IMR-90 (cell line): ENCODE data around the gene ZNF653. TPM values are rescaled to one million over a fixed set of nuclear protein-coding genes. Genes with fewer than 3 reads are reported as not detected.

Experiments
- ATAC-seq: fragments of 200-7000 bp; cut with Tn5 transposase; 2 replicates; pipeline ENCODE4 v1.9.1; 2020; ENCODE audit warnings: low read depth, mild to moderate bottlenecking, moderate library complexity
- BruUV-seq: library from RNA; stranded (reverse); fragments of 400-500 nt; replicated peaks from 2 replicates; lab custom pipeline; 2021; lab: Mats Ljungman, UMichigan
- CTCF ChIA-PET: fragments of 300-600 bp; formaldehyde crosslinking; extraction: SDS; loops from one replicate; lab custom pipeline; 2021; ENCODE audit warnings: antibody characterized with exemption; lab: Yijun Ruan, JAX
- POLR2A ChIA-PET: fragments of 300-600 bp; sonication (Branson Sonifier 250); formaldehyde crosslinking; loops from one replicate; lab custom pipeline; 2022; ENCODE audit warnings: antibody characterized with exemption; ENCODE audit not compliant: unreplicated experiment; lab: Charles Lee
- DNase-seq: peaks from one replicate; pipeline ENCODE4 v3.0.0; 2013
- H2AFZ ChIP-seq: replicated peaks from 2 replicates; pipeline ENCODE3; 2013; ENCODE audit warnings: low read length, mild to moderate bottlenecking; ENCODE audit not compliant: poor library complexity
- H2AK5ac ChIP-seq: 2 replicates; pipeline ENCODE4 v1.6.1; 2013; ENCODE audit warnings: low read depth, low read length, inconsistent platforms
- H2AK9ac ChIP-seq: replicated peaks from 2 replicates; pipeline ENCODE3; 2013; ENCODE audit warnings: mild to moderate bottlenecking, low read depth, low read length, moderate library complexity; ENCODE audit not compliant: poor library complexity
- H2BK120ac ChIP-seq: 2 replicates; pipeline ENCODE4 v1.6.1; 2013; ENCODE audit warnings: low read depth, low read length, inconsistent platforms
- H2BK15ac ChIP-seq: 3 replicates; pipeline ENCODE4 v1.6.1; 2013; ENCODE audit warnings: low read depth, low read length, inconsistent platforms
- H2BK20ac ChIP-seq: 2 replicates; pipeline ENCODE4 v1.6.1; 2013; ENCODE audit warnings: low read depth, mild to moderate bottlenecking, inconsistent platforms, low read length, moderate library complexity
- H2BK5ac ChIP-seq: 2 replicates; pipeline ENCODE4 v1.6.1; 2013; ENCODE audit warnings: mild to moderate bottlenecking, low read depth, low read length, inconsistent platforms; ENCODE audit not compliant: poor library complexity, severe bottlenecking
- H3K14ac ChIP-seq: replicated peaks from 2 replicates; pipeline ENCODE4 v1.6.1; 2013; ENCODE audit warnings: low read depth, low read length, inconsistent platforms
- H3K18ac ChIP-seq: 2 replicates; pipeline ENCODE4 v1.6.1; 2013; ENCODE audit warnings: low read depth, low read length, control low read depth
- H3K23ac ChIP-seq: 2 replicates; pipeline ENCODE4 v1.6.1; 2013; ENCODE audit warnings: low read depth, low read length, inconsistent platforms
- H3K27ac ChIP-seq: 2 replicates; pipeline ENCODE4 v1.5.1; 2013; ENCODE audit warnings: mild to moderate bottlenecking, control low read depth, low read length; ENCODE audit not compliant: insufficient read depth
- H3K27me3 ChIP-seq: 2 replicates; pipeline ENCODE4 v1.6.1; 2013; ENCODE audit warnings: low read length; ENCODE audit not compliant: control insufficient read depth, insufficient read depth
- H3K36me3 ChIP-seq: 2 replicates; pipeline ENCODE4 v1.6.1; 2013; ENCODE audit warnings: low read length, mixed read lengths; ENCODE audit not compliant: control insufficient read depth, insufficient read depth
- H3K4ac ChIP-seq: 2 replicates; pipeline ENCODE4 v1.6.1; 2013; ENCODE audit warnings: low read depth, low read length, inconsistent platforms
- H3K4me1 ChIP-seq: 2 replicates; pipeline ENCODE4 v1.6.1; 2013; ENCODE audit warnings: low read length, mixed read lengths; ENCODE audit not compliant: control insufficient read depth, insufficient read depth
- H3K4me2 ChIP-seq: 2 replicates; pipeline ENCODE4 v1.6.1; 2013; ENCODE audit warnings: low read depth, mild to moderate bottlenecking, control low read depth, low read length, moderate library complexity
- H3K4me3 ChIP-seq: 2 replicates; pipeline ENCODE4 v1.5.1; 2013; ENCODE audit warnings: low read depth, mild to moderate bottlenecking, control low read depth, low read length, moderate library complexity; ENCODE audit not compliant: insufficient read depth
- H3K56ac ChIP-seq: 2 replicates; pipeline ENCODE4 v1.6.1; 2013; ENCODE audit warnings: low read length, inconsistent platforms; ENCODE audit not compliant: insufficient read depth; ENCODE audit errors: extremely low read depth
- H3K79me1 ChIP-seq, 2 experiments: 2 replicates each; pipeline ENCODE4 v1.6.1; 2013; ENCODE audit warnings: low read length in 2 of 2, inconsistent platforms in 1 of 2, low read depth in 1 of 2
- H3K9ac ChIP-seq: 2 replicates; pipeline ENCODE4 v1.6.1; 2013; ENCODE audit warnings: low read depth, low read length, control low read depth
- H3K9me1 ChIP-seq: 2 replicates; pipeline ENCODE4 v1.6.1; 2013; ENCODE audit warnings: low read length, inconsistent platforms; ENCODE audit not compliant: insufficient read depth
- H3K9me3 ChIP-seq: 2 replicates; pipeline ENCODE4 v1.6.1; 2013; ENCODE audit warnings: low read length; ENCODE audit not compliant: control insufficient read depth, insufficient read depth
- H4K20me1 ChIP-seq: 2 replicates; pipeline ENCODE4 v1.6.1; 2013; ENCODE audit warnings: low read length, inconsistent platforms; ENCODE audit not compliant: insufficient read depth
- H4K5ac ChIP-seq: 2 replicates; pipeline ENCODE4 v1.6.1; 2013; ENCODE audit warnings: mild to moderate bottlenecking, low read depth, low read length, control low read depth
- H4K8ac ChIP-seq, 2 experiments: 2 replicates each; pipeline ENCODE4 v1.6.1; 2013; ENCODE audit warnings: low read depth in 2 of 2, low read length in 2 of 2, control low read depth in 1 of 2, inconsistent platforms in 1 of 2
- H4K91ac ChIP-seq: 2 replicates; pipeline ENCODE4 v1.6.1; 2013; ENCODE audit warnings: low read depth, low read length, inconsistent platforms; ENCODE audit not compliant: insufficient read depth
- BHLHE40 ChIP-seq: fragments of 150-350 bp; IDR thresholded peaks from 2 replicates; pipeline ENCODE4 v1.6.1; 2016; ENCODE audit warnings: mild to moderate bottlenecking, low read depth, low read length
- CEBPB ChIP-seq: IDR thresholded peaks from 2 replicates; pipeline ENCODE4 v1.6.1; 2012; ENCODE audit warnings: low read depth, low read length, improper control_type of control experiment
- CHD1 ChIP-seq: IDR thresholded peaks from 2 replicates; pipeline ENCODE4 v1.6.1; 2012; ENCODE audit warnings: low read depth, low read length, improper control_type of control experiment
- FOS ChIP-seq: fragments of 150-350 bp; IDR thresholded peaks from 2 replicates; pipeline ENCODE4 v1.6.1; 2016; ENCODE audit warnings: low read depth, low read length
- MAFK ChIP-seq: IDR thresholded peaks from 2 replicates; pipeline ENCODE4 v1.6.1; 2012; ENCODE audit warnings: low read depth, low read length, improper control_type of control experiment
- MXI1 ChIP-seq: IDR thresholded peaks from 2 replicates; pipeline ENCODE4 v1.6.1; 2012; ENCODE audit warnings: low read depth, mild to moderate bottlenecking, low read length, moderate library complexity, borderline replicate concordance
- NFE2L2 ChIP-seq: fragments of 150-350 bp; IDR thresholded peaks from 2 replicates; pipeline ENCODE4 v1.6.1; 2016; ENCODE audit warnings: low read depth, mild to moderate bottlenecking, low read length
- POLR2A ChIP-seq: IDR thresholded peaks from 2 replicates; pipeline ENCODE4 v1.6.1; 2012; ENCODE audit warnings: mild to moderate bottlenecking, low read depth, low read length
- RAD21 ChIP-seq: IDR thresholded peaks from 2 replicates; pipeline ENCODE4 v1.6.1; 2012; ENCODE audit warnings: low read length, improper control_type of control experiment
- RCOR1 ChIP-seq: IDR thresholded peaks from 2 replicates; pipeline ENCODE4 v1.6.1; 2012; ENCODE audit warnings: mild to moderate bottlenecking, low read length, improper control_type of control experiment; ENCODE audit not compliant: insufficient replicate concordance
- SMC3 ChIP-seq: fragments of 150-350 bp; IDR thresholded peaks from 2 replicates; pipeline ENCODE4 v1.6.1; 2016; ENCODE audit warnings: low read depth, mild to moderate bottlenecking, antibody characterized with exemption, low read length, moderate library complexity
- WGBS, 2 experiments: methylation state at CpG; one replicate each; pipeline versions ENCODE4 v1.1.5 to v1.1.7; 2013; ENCODE audit warnings: missing lambda C conversion rate in 2 of 2; ENCODE audit not compliant: insufficient read length in 1 of 2; ENCODE audit errors: extremely low coverage in 2 of 2; 5-methylcytosine and 5-hydroxymethylcytosine counted together
- dilution Hi-C: fragments of 300-500 bp; cut with HindIII; formaldehyde crosslinking; loops from one replicate; pipeline ENCODE4 v1.14.3; 2018; ENCODE audit warnings: low sequenced_read_pairs; ENCODE audit not compliant: unreplicated experiment
- in situ Hi-C: fragments of 300-500 bp; cut with MboI; formaldehyde crosslinking; loops from 3 replicates; pipeline ENCODE4 v1.14.3; 2019; ENCODE audit warnings: low sequenced_read_pairs, inconsistent platforms, mixed read lengths
- intact Hi-C: fragments of 100-400 bp; cut with micrococcal nuclease; formaldehyde crosslinking; loops from 2 replicates; pipeline ENCODE4 v1.10.0; 2022
- polyA plus RNA-seq, 3 experiments: library from polyadenylated mRNA; depleted of rRNA; stranded (reverse); fragments of >200 nt; gene quantifications; 2 replicates each; pipeline ENCODE4 v1.2.3, GENCODE V29; 2012; ENCODE audit warnings: low replicate concordance in 1 of 3
- total RNA-seq: library from RNA; depleted of rRNA; stranded (reverse); fragments of >200 nt; gene quantifications from 2 replicates; pipeline ENCODE4 v1.2.3, GENCODE V29; 2012
- TF ChIP-seq, protein P1 (sequence below): fragments of 150-350 bp; IDR thresholded peaks from 2 replicates; pipeline ENCODE4 v1.6.1; 2017; ENCODE audit warnings: mild to moderate bottlenecking, antibody characterized with exemption, low read length, low read depth
- TF ChIP-seq, protein P2 (sequence below): fragments of 150-350 bp; IDR thresholded peaks from 2 replicates; pipeline ENCODE4 v1.6.1; 2016; ENCODE audit warnings: low read depth, mild to moderate bottlenecking, low read length, moderate library complexity, borderline replicate concordance
- TF ChIP-seq, protein P3 (sequence below): conservative IDR thresholded peaks from 2 replicates; pipeline ENCODE4 v1.5.1; 2012; ENCODE audit warnings: mild to moderate bottlenecking, low read depth, low read length, improper control_type of control experiment

ZNF653 gene
- total and polyA plus RNA-seq, 2 of the 4 experiments (the other 2 are of a cell fraction), result 3.9 to 9.0 TPM

DNA sequence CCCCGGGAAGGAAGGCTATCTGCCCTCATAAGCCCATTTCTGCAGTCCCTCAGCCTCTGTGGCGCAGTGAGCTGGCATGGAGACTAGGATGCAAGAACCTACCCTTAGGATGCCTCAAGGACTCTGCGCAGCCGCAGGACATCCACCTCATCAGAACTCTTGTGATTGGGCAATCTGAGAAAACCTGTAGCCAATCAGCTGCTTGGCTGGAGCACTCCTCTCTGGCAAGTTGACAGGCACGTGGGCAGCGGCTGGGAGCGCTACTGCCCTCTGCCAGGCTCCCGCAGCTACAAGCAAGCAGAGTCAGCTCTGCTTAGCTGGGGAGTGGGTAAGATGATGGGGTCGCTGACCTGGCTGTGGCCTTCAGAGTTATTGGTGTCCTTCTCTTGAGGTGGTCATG lies 24.8 kb upstream of the ZNF653 start:
- no peak overlapping the region for H3K23ac ChIP-seq
- TF ChIP-seq, protein P1, sequence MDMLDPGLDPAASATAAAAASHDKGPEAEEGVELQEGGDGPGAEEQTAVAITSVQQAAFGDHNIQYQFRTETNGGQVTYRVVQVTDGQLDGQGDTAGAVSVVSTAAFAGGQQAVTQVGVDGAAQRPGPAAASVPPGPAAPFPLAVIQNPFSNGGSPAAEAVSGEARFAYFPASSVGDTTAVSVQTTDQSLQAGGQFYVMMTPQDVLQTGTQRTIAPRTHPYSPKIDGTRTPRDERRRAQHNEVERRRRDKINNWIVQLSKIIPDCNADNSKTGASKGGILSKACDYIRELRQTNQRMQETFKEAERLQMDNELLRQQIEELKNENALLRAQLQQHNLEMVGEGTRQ, result peak; percentile 80
- TF ChIP-seq FOS (no peak), CEBPB (peak; percentile 90), MXI1 (peak; percentile 52; the same call in 1 of the 2 replicates), POLR2A (no peak), BHLHE40 (peak; percentile 88), SMC3 (no peak), RCOR1 (no peak), CHD1 (no peak), NFE2L2 (no peak), MAFK (no peak), RAD21 (no peak)
- TF ChIP-seq, protein P2, sequence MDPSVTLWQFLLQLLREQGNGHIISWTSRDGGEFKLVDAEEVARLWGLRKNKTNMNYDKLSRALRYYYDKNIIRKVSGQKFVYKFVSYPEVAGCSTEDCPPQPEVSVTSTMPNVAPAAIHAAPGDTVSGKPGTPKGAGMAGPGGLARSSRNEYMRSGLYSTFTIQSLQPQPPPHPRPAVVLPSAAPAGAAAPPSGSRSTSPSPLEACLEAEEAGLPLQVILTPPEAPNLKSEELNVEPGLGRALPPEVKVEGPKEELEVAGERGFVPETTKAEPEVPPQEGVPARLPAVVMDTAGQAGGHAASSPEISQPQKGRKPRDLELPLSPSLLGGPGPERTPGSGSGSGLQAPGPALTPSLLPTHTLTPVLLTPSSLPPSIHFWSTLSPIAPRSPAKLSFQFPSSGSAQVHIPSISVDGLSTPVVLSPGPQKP, result no peak
- TF ChIP-seq, protein P3, sequence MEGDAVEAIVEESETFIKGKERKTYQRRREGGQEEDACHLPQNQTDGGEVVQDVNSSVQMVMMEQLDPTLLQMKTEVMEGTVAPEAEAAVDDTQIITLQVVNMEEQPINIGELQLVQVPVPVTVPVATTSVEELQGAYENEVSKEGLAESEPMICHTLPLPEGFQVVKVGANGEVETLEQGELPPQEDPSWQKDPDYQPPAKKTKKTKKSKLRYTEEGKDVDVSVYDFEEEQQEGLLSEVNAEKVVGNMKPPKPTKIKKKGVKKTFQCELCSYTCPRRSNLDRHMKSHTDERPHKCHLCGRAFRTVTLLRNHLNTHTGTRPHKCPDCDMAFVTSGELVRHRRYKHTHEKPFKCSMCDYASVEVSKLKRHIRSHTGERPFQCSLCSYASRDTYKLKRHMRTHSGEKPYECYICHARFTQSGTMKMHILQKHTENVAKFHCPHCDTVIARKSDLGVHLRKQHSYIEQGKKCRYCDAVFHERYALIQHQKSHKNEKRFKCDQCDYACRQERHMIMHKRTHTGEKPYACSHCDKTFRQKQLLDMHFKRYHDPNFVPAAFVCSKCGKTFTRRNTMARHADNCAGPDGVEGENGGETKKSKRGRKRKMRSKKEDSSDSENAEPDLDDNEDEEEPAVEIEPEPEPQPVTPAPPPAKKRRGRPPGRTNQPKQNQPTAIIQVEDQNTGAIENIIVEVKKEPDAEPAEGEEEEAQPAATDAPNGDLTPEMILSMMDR, result peak; percentile 34
- no peak overlapping the region for H3K9ac ChIP-seq
- no peak overlapping the region for H3K18ac ChIP-seq
- POLR2A ChIA-PET, result no interaction called here
- H3K56ac ChIP-seq, result no peak overlapping the region
- no peak overlapping the region; the same call in 1 of the 2 replicates for H4K91ac ChIP-seq
- H2BK5ac ChIP-seq, result peak overlapping the region; percentile 60
- BruUV-seq, result no TSS peak
- peak overlapping the region; percentile 44; the same call in 1 of the 2 replicates for H2BK20ac ChIP-seq
- H4K5ac ChIP-seq, result peak overlapping the region; percentile 54; the same call in 1 of the 2 replicates
- H3K4me3 ChIP-seq, result no peak overlapping the region
- no peak overlapping the region for H3K27ac ChIP-seq
- peak overlapping the region in 1 of 2 experiments; percentile 71; a peak in 1 of 4 replicates for H4K8ac ChIP-seq
- no peak for ATAC-seq
- H4K20me1 ChIP-seq, result peaks cover 9% of the 10 kb centered on the region; the same call in 1 of the 2 replicates
- dilution Hi-C loops (no loop called here), intact Hi-C loops (no loop called here), in situ Hi-C loops (no loop called here)
- peak overlapping the region; percentile 16 for H2AFZ ChIP-seq
- H3K4me1 ChIP-seq, result peaks cover 7% of the 10 kb centered on the region
- peak; percentile 78 for DNase-seq
- H3K36me3 ChIP-seq, result no peaks in the 10 kb centered on the region
- CTCF ChIA-PET, result no interaction called here
- H3K9me3 ChIP-seq, result no peaks in the 10 kb centered on the region
- no peak overlapping the region for H3K14ac ChIP-seq
- H2BK120ac ChIP-seq, result peak overlapping the region; percentile 70
- H2AK5ac ChIP-seq, result peak overlapping the region; percentile 86
- peak overlapping the region; percentile 11 for H2AK9ac ChIP-seq
- H3K79me1 ChIP-seq, result peaks cover 15 to 30% of the 10 kb centered on the region in 2 experiments
- no peaks in the 10 kb centered on the region for H3K27me3 ChIP-seq
- H3K4ac ChIP-seq, result peak overlapping the region; percentile 51
- no peak overlapping the region for H3K4me2 ChIP-seq
- WGBS, 2 experiments, result 4% methylated on average over 4 of the region's 9 CpGs; no CpG with 5 or more reads in 1 of the 2 experiments
- H3K9me1 ChIP-seq, result peaks cover 12% of the 10 kb centered on the region
- H2BK15ac ChIP-seq, result peak overlapping the region; percentile 77; the same call in 2 of the 3 replicates
